H9 (cell line): ENCODE data around the gene RBM18. TPM values are rescaled to one million over a fixed set of nuclear protein-coding genes. Genes with fewer than 3 reads are reported as not detected.

Experiments
- DNase-seq: peaks from one replicate; pipeline ENCODE4 v3.0.0-alpha.2; 2017
- H2AFZ ChIP-seq: one replicate; pipeline ENCODE4 v1.6.1; 2013; ENCODE audit warnings: mild to moderate bottlenecking, low read length, control low read depth, moderate library complexity
- H2AK5ac ChIP-seq: 2 replicates; pipeline ENCODE4 v1.6.1; 2013; ENCODE audit warnings: low read length, control low read depth, mixed read lengths; ENCODE audit not compliant: insufficient read length
- H2BK120ac ChIP-seq: one replicate; pipeline ENCODE4 v1.6.1; 2013; ENCODE audit warnings: low read depth, mild to moderate bottlenecking, low read length, control low read depth, inconsistent platforms; ENCODE audit not compliant: poor library complexity, severe bottlenecking
- H2BK12ac ChIP-seq: 2 replicates; pipeline ENCODE4 v1.6.1; 2013; ENCODE audit warnings: low read length, control low read depth, mixed read lengths, low read depth; ENCODE audit not compliant: insufficient read length
- H2BK15ac ChIP-seq: 2 replicates; pipeline ENCODE4 v1.6.1; 2013; ENCODE audit warnings: low read depth, low read length, control low read depth
- H2BK20ac ChIP-seq: one replicate; pipeline ENCODE4 v1.6.1; 2013; ENCODE audit warnings: low read depth, mild to moderate bottlenecking, low read length, control low read depth, inconsistent platforms; ENCODE audit not compliant: poor library complexity, severe bottlenecking
- H2BK5ac ChIP-seq: 2 replicates; pipeline ENCODE4 v1.6.1; 2013; ENCODE audit warnings: low read length, control low read depth, mixed read lengths; ENCODE audit not compliant: insufficient read length
- H3K14ac ChIP-seq: 2 replicates; pipeline ENCODE4 v1.6.1; 2013; ENCODE audit warnings: low read length, control low read depth; ENCODE audit not compliant: insufficient read depth
- H3K18ac ChIP-seq: 2 replicates; pipeline ENCODE4 v1.6.1; 2013; ENCODE audit warnings: low read depth, mild to moderate bottlenecking, mixed read lengths, low read length, control low read depth; ENCODE audit not compliant: insufficient read length
- H3K23ac ChIP-seq: 2 replicates; pipeline ENCODE4 v1.6.1; 2013; ENCODE audit warnings: low read length, control low read depth, mixed read lengths, low read depth; ENCODE audit not compliant: insufficient read length
- H3K23me2 ChIP-seq: 2 replicates; pipeline ENCODE4 v1.6.1; 2013; ENCODE audit warnings: low read depth, mild to moderate bottlenecking, mixed read lengths, low read length, control low read depth; ENCODE audit not compliant: insufficient read length, poor library complexity, severe bottlenecking
- H3K27ac ChIP-seq: 2 replicates; pipeline ENCODE4 v1.5.1; 2013; ENCODE audit warnings: low read length, control low read depth, mixed read lengths, low read depth; ENCODE audit not compliant: insufficient read length
- H3K27me3 ChIP-seq: 2 replicates; pipeline ENCODE4 v1.6.1; 2013; ENCODE audit warnings: low read length, control low read depth, inconsistent platforms; ENCODE audit not compliant: insufficient read depth
- H3K4ac ChIP-seq: 2 replicates; pipeline ENCODE4 v1.6.1; 2013; ENCODE audit warnings: low read depth, mild to moderate bottlenecking, control low read depth, inconsistent platforms, low read length, moderate library complexity
- H3K4me1 ChIP-seq: 2 replicates; pipeline ENCODE4 v1.6.1; 2013; ENCODE audit warnings: low read length, control low read depth, inconsistent platforms; ENCODE audit not compliant: insufficient read depth
- H3K4me2 ChIP-seq: 2 replicates; pipeline ENCODE4 v1.6.1; 2013; ENCODE audit warnings: low read length, control low read depth, mixed read lengths; ENCODE audit not compliant: insufficient read length, insufficient read depth
- H3K56ac ChIP-seq: 2 replicates; pipeline ENCODE4 v1.6.1; 2013; ENCODE audit warnings: low read depth, mild to moderate bottlenecking, mixed read lengths, low read length, control low read depth; ENCODE audit not compliant: insufficient read length
- H3K79me1 ChIP-seq: 2 replicates; pipeline ENCODE4 v1.6.1; 2013; ENCODE audit warnings: low read depth, mild to moderate bottlenecking, moderate library complexity, low read length, control low read depth, inconsistent platforms; ENCODE audit not compliant: insufficient read depth, poor library complexity, severe bottlenecking
- H3K79me2 ChIP-seq: 2 replicates; pipeline ENCODE4 v1.6.1; 2013; ENCODE audit warnings: low read length, control low read depth, inconsistent platforms; ENCODE audit not compliant: insufficient read depth
- H3K9ac ChIP-seq: 2 replicates; pipeline ENCODE4 v1.6.1; 2013; ENCODE audit warnings: low read length, control low read depth, mixed read lengths; ENCODE audit not compliant: insufficient read length; ENCODE audit errors: extremely low read depth
- H3K9me3 ChIP-seq: one replicate; pipeline ENCODE4 v1.6.1; 2013; ENCODE audit warnings: low read depth, low read length, inconsistent platforms; ENCODE audit not compliant: control insufficient read depth
- H3T11ph ChIP-seq: one replicate; pipeline ENCODE4 v1.6.1; 2013; ENCODE audit warnings: mild to moderate bottlenecking, low read length, control low read depth, inconsistent platforms
- H4K20me1 ChIP-seq: one replicate; pipeline ENCODE4 v1.6.1; 2013; ENCODE audit not compliant: control insufficient read depth, insufficient read length, insufficient read depth
- H4K5ac ChIP-seq: 2 replicates; pipeline ENCODE4 v1.6.1; 2013; ENCODE audit warnings: low read depth, mild to moderate bottlenecking, mixed read lengths, low read length, control low read depth; ENCODE audit not compliant: insufficient read length
- H4K8ac ChIP-seq: replicated peaks from 2 replicates; pipeline ENCODE4 v1.6.1; 2013; ENCODE audit warnings: low read length, control low read depth, mixed read lengths, low read depth; ENCODE audit not compliant: insufficient read length
- H4K91ac ChIP-seq: 2 replicates; pipeline ENCODE4 v1.6.1; 2013; ENCODE audit warnings: low read depth, mild to moderate bottlenecking, moderate library complexity, mixed read lengths, low read length, control low read depth; ENCODE audit not compliant: insufficient read length
- H3K27ac Mint-ChIP-seq, 3 experiments: 2 replicates in 2 of 3; 3 replicates in 1 of 3; pipeline ENCODE4 v1.8.0; 2020 to 2021; ENCODE audit warnings: mixed read lengths in 3 of 3, mild to moderate bottlenecking in 1 of 3, moderate library complexity in 1 of 3
- H3K27me3 Mint-ChIP-seq: 2 replicates; pipeline ENCODE4 v1.8.0; 2021; ENCODE audit warnings: low read depth, mild to moderate bottlenecking, moderate library complexity, mixed read lengths
- H3K36me3 Mint-ChIP-seq, 3 experiments: 2 replicates in 2 of 3; 3 replicates in 1 of 3; pipeline ENCODE4 v1.8.0; 2020 to 2021; ENCODE audit warnings: low read depth in 3 of 3, mixed read lengths in 3 of 3; ENCODE audit not compliant: insufficient read depth in 1 of 3
- H3K4me1 Mint-ChIP-seq, 2 experiments: 2 replicates each; pipeline ENCODE4 v1.8.0; 2020; ENCODE audit warnings: mixed read lengths in 2 of 2
- H3K4me3 Mint-ChIP-seq, 2 experiments: 2 replicates in 1 of 2; 3 replicates in 1 of 2; pipeline ENCODE4 v1.8.0; 2020 to 2021; ENCODE audit warnings: mild to moderate bottlenecking in 2 of 2, mixed read lengths in 2 of 2, moderate library complexity in 1 of 2
- H3K9me3 Mint-ChIP-seq, 2 experiments: 2 replicates in 1 of 2; 3 replicates in 1 of 2; pipeline ENCODE4 v1.8.0; 2020; ENCODE audit warnings: mild to moderate bottlenecking in 2 of 2, mixed read lengths in 2 of 2, moderate library complexity in 1 of 2
- WGBS: extraction: QIAGEN DNeasy Blood & Tissue Kit; methylation state at CpG from one replicate; pipeline ENCODE4 v1.1.7; 2013; ENCODE audit warnings: missing lambda C conversion rate, low lambda C conversion rate, mixed read lengths; ENCODE audit not compliant: insufficient read length; ENCODE audit errors: extremely low coverage; 5-methylcytosine and 5-hydroxymethylcytosine counted together
- total RNA-seq: library from RNA; stranded (reverse); gene quantifications from 2 replicates; pipeline ENCODE4 v1.2.1, GENCODE V29; 2021
- TF ChIP-seq, protein P1 (sequence below): fragments of 200-600 bp; sonication (generic); conservative IDR thresholded peaks from 3 replicates; pipeline ENCODE4 v1.8.0; 2021; ENCODE audit warnings: antibody characterized with exemption, mild to moderate bottlenecking

Gene RBM18
- total RNA-seq, 1 experiment from 2014 or later: 18.9 TPM

DNA sequence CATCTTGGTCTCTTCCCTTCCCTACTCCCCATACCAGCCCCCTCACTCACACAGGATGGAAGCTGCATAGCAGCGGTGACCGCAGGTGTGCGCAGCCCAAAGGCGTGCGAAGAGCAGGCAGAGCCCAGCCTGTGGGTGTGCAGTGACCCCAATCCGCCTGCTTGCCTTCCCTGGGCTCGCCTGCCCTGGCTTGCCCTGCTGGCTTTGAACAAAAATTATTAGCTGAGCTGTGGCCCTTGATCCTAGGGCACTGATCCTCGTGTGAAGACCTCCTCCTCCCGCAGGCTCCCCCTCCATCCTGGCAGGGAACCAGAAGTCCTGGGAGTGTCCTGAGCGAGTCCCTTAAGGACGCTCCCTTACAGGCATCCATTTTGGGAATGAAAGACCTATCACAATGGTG lies 73.1 kb downstream of the RBM18 start:
- no peak overlapping the region for H2BK15ac ChIP-seq
- H4K91ac ChIP-seq: no peak overlapping the region
- Mint-ChIP-seq H3K27me3 (peaks cover 5% of the 10 kb centered on the region; the same call in 1 of the 2 replicates), H3K9me3 (no peaks in the 10 kb centered on the region), H3K4me3 (no peak overlapping the region), H3K36me3 (no peaks in the 10 kb centered on the region; a peak in 1 of 7 replicates), H3K4me1 (peaks cover 17 to 19% of the 10 kb centered on the region in 2 experiments), H3K27ac (peak overlapping the region in 1 of 3 experiments; percentile 73; a peak in 1 of 7 replicates)
- no peak overlapping the region for H3K14ac ChIP-seq
- H3K9ac ChIP-seq: no peak overlapping the region
- H4K20me1 ChIP-seq: no peaks in the 10 kb centered on the region
- no peak overlapping the region for H3K27ac ChIP-seq
- H3K9me3 ChIP-seq: no peaks in the 10 kb centered on the region
- H2BK5ac ChIP-seq: no peak overlapping the region
- no peaks in the 10 kb centered on the region for H3K27me3 ChIP-seq
- no peak for DNase-seq
- no peak overlapping the region for H4K8ac ChIP-seq
- no peak overlapping the region for H3T11ph ChIP-seq
- TF ChIP-seq, protein P1, sequence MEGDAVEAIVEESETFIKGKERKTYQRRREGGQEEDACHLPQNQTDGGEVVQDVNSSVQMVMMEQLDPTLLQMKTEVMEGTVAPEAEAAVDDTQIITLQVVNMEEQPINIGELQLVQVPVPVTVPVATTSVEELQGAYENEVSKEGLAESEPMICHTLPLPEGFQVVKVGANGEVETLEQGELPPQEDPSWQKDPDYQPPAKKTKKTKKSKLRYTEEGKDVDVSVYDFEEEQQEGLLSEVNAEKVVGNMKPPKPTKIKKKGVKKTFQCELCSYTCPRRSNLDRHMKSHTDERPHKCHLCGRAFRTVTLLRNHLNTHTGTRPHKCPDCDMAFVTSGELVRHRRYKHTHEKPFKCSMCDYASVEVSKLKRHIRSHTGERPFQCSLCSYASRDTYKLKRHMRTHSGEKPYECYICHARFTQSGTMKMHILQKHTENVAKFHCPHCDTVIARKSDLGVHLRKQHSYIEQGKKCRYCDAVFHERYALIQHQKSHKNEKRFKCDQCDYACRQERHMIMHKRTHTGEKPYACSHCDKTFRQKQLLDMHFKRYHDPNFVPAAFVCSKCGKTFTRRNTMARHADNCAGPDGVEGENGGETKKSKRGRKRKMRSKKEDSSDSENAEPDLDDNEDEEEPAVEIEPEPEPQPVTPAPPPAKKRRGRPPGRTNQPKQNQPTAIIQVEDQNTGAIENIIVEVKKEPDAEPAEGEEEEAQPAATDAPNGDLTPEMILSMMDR: no peak
- no peak overlapping the region for H2AK5ac ChIP-seq
- H3K23ac ChIP-seq: no peak overlapping the region
- H2BK12ac ChIP-seq: no peak overlapping the region
- no peak overlapping the region for H3K18ac ChIP-seq
- H3K56ac ChIP-seq: no peak overlapping the region
- H3K79me1 ChIP-seq: no peaks in the 10 kb centered on the region
- no peak overlapping the region for H3K4me2 ChIP-seq
- no CpG with 5 or more reads among the region's 11 CpGs for WGBS
- no peak overlapping the region for H2AFZ ChIP-seq
- H2BK20ac ChIP-seq: no peak overlapping the region
- no peaks in the 10 kb centered on the region for H3K23me2 ChIP-seq
- no peaks in the 10 kb centered on the region for H3K4me1 ChIP-seq
- H3K4ac ChIP-seq: no peak overlapping the region
- H3K79me2 ChIP-seq: no peaks in the 10 kb centered on the region
- no peak overlapping the region for H4K5ac ChIP-seq
- H2BK120ac ChIP-seq: no peak overlapping the region
